HG03354 (cell line): ENCODE results near the gene DNAAF5.
"Not testable (repeated sequence)": the region's sequence is repeated elsewhere in the genome, so short reads cannot be mapped to it uniquely, and the experiment has no call there.

Experiments used
- ATAC-seq: cut with Tn5 transposase; IDR thresholded peaks from one replicate; pipeline ENCODE4 v1.9.1; 2021; ENCODE audit warnings: mild to moderate bottlenecking; ENCODE audit not compliant: unreplicated experiment, poor library complexity, severe bottlenecking

The DNAAF5 gene

GRCh38 chr7:727806-728460 lies 1.4 kb downstream of the DNAAF5 start:
- ATAC-seq = no peak

- ATAC-seq = no peak
Observed at GRCh38 chr7:728602-729001, 2.1 kb downstream of the DNAAF5 start.

DNA sequence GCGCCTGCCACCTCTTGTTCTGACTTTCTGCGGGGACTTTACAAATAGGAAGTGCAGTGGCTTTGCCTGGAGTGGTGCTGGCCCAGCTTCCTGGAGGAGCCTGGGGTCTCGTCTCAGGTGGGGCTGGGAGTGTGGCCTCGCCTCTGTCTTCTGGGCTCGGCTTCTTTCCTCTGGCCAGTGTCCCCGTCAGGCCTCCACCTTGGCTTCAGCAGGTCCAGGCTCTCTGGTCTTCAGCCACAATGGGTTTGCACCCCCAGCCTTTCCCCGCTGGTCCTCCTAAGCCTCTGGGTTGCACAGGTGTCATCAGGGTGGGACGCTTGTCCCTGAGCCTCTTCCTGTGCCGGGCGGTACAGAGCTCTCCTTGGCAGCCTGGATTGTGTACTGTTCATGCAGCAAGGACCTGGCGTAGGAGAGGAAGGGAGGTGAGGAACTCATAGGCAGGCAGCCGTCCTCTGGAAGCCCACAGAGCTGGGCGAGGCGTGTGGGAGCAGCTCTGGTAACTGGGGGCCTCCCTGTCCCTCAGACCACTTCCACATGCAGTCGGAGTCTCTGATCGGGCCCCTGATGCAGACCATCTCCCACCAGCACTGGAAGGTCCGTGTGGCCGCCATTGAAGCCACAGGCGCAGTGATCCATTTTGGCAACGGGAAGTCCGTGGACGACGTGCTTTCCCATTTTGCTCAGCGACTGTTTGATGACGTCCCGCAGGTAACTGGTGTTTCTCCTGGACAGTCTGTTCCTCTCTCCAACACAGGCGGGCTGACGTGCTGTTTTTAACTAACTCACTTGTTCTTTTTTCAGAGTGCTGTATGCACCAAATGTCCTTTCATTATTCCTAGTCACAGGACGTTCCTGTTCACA lies 2.9 kb downstream of the DNAAF5 start:
- ATAC-seq = no peak

DNA sequence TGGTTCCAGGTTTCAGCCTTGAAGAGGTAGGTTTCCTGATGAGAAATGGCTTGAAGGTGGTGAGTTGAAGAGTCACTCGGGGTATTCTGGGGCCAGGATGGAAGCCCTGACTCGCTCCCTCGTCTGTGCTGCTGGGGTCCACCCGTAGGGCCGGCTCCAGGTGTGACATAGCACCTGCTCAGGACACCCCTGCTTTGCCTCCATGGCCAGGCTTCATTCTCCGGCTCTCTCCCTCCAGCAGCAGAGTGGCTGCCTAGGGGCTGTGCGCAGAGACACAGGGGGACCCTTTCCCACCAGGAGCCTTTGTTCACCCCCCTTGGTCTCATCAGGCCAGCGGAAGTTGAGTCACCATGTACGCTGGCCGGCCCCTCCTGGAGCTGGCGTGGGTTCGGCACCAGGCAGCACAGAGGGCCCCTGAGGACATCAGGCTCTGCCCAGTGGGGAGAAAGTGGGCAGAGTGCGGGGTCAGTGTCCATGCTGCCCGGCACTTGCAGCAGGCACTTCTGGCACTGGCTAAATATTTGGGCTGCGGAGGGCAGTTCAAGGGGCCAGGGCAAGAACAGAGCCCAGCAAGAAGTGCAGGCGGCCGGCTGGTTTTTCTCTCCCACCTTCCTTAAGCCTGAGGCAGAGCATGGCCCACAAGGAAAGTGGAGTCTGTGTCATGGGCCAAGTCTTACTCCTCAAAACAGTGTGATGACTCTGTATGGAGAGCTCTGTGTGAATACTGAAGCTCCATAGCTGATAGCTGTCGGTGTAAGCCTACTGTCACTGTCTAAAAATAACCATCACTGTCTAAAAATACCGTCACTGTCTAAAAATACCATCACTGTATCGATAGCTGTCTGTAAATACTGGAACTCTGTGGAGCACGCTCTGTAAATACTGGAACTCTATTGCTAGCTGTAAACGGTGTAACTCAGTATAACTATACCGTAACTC lies 4.3 kb downstream of the DNAAF5 start:
- ATAC-seq = no peak

DNA sequence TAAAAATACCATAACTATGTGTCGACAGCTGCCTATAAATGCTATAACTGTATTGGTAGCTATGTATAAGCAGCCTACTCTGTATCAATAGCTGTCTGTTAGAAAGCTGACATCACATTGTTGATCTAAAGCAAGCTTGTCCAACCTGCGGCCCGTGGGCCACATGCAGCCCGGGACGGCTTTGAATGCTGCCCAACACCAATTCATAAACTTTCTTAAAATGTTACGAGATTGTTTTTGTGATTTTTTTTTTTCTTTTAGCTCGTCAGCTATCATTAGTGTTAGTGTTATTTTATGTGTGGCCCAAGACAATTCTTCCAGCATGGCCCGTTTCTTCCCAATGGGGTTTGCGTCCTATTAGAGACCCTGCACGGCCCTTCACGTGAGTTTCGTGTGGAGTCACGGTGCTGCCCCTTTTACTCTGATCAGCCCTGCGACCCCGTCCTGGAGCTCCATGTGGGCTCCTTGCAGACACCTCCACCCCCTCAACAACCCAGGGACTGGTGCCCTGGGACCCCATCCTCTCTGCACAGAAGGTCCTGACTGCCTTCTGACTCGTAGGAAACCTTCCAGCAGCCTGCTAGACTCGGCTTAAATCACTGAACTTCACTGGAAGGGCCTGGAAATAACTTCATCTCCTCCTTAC lies 5.1 kb downstream of the DNAAF5 start:
- ATAC-seq = no peak

GRCh38 chr7:732094-732541 lies 5.6 kb downstream of the DNAAF5 start:
- no peak for ATAC-seq

DNA sequence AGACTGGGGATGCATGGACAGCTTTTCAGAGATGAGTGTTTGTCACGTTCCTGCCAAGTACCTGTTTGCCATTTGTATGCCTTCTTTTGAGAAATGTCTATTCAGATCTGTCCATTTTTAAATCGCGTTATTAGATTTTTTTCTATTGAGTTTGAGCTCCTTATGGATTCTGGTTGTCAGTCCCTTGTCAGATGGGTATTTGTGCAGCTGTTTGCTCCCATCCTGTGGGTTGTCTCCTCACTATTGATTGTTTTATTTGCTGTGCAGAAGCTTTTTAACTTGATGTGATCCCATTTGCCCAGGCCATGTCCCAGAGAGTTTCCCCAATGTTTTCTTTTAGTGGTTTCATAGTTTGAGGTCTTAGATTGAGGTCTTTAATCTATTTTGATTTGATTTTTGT lies 6.1 kb downstream of the DNAAF5 start:
- ATAC-seq = no peak

DNA sequence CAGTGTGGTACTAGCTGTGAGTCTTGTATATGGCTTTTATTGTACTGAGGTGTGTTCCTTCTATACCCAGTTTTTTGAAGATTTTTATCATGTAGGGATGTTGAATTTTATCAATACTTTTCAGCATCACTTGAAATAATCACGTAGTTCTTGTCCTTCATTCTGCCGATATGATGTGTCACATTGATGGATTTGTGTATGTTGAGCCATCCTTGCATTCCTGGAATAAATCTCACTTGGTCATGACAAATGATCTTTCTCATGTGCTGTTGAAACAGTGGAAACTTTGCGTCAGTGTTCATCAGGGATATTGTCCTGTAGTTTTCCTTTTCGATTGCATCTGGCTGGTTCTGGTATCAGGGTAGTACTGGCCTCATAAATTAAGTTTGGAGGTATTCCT lies 7.7 kb downstream of the DNAAF5 start:
- ATAC-seq = no peak

- ATAC-seq = no peak
Observed at GRCh38 chr7:734808-735207, 8.3 kb downstream of the DNAAF5 start.

- ATAC-seq = no peak
Observed at GRCh38 chr7:738241-738640, 11.7 kb downstream of the DNAAF5 start.

DNA sequence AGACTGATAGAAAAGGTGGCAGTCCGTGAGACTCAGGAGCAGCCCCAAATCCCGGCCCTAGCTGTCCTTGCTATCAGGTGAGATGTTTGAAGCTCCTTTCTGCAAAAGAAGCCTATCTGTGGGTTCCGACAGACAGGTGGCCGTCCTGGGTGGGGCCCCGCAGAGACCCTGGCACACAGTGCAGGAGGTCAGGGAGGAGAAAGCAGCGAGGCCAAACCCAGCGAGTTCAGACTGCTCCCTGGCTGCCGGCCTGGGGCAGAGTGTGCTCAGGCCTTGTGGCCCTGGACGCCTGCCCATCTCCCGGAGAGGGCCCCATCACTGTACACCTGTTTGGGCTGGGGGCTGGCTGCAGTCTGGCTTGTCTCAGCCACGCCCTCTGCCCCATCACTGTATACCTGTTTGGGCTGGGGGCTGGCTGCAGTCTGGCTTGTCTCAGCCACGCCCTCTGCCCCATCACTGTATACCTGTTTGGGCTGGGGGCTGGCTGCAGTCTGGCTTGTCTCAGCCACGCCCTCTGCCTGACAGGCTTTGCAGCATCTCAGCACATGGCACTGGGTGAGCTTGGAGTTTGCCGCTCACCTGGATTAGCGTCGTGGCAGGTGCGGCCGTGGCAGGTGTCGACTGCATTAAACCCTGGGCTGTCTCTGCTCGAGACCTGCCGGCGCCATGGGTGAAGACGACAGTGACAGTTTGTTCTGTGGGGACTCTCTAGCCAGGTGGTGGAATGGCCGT lies 12.4 kb downstream of the DNAAF5 start:
- ATAC-seq = no peak

DNA sequence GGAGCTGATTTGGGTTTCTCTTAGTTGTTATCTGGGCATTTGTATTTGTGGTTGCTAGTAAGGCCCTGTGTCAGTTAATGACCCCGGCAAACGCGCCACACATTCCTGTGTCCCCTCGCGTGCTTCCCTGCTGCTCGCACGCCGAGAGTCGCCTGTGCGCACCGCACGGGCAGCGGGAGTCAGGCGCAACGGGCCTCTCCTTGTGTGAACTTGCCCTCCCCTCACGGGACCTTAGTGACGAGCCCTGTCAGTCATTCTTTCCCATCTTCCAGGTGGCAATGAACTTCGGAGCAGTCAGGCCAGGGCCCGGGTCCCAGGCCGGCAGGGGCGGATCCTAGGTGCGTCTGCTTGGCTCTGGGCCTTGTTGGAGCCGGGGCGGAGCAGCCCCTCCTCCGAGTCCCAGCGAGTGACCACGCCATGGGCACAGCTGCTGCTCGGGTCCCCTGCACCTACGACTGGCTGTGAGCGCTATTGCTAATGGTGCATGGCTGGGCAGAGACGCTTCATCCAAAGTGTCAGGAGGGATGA lies 13.0 kb downstream of the DNAAF5 start:
- ATAC-seq = no peak

DNA sequence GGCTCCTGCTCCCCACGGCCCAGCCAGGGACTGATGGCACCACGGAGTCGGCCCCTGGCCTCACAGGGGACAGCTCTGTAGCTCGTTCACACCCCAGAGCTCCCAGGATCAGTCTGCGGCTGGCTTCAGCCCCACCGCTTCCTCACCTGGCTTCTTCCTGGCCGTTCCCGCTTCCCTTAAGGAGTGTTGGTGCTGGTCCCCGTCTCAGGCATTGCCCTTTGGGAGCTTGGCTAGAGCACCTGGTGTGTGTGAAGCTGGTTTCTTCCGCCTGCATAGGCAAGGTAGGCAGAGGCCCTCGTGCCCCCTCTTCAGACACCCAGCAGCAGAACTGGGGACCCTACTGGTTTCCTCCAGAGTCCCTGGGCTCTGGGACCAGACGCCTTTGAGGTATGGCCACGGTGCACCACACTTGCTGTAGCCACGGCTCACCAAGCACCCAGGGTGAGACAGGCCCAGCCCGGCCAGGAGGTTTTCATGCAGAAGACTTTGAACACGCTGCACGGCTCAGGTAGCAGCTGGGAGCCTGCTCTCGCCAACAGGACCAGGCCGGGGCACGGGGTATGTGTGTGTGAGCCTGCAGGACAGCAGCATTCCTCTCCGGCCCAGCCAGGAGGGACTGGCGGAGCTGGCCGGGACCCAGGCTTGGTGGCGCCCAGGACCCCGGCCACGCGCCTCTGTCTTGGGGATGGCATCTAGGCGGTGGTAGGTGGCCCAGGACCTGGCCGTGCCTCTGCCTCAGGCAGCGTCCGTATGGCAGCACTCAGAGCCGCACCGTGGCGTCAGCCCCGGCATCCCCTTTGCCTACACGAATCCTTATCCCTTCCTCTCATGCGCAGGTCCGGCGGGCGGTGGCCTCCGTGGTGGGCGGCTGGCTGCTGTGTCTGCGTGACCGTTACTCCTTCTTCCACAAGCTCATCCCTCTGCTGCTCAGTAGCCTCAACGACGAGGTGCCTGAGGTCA lies 13.8 kb downstream of the DNAAF5 start:
- ATAC-seq = no peak

DNA sequence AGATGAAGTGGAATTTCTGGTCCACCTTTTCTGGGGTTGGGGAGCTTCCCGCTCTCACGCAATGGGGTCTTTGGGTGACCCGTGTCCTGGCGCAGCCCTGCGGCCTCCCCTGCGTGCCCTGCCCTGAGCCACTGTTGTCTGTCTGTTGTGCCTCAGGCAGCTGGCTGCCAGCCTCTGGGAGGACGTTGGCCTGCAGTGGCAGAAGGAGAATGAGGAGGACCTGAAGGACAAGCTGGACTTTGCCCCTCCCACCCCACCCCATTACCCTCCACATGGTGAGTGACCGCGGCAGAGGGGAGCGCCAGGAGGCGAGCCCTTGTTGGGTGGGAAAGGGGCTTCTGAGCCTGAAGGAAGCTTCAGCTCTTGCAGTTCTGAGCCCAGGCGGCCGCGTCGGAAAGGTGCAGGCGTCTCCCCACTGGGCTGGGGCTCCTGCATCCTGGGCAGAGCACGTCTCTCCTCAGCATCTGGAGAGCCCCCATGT lies 14.7 kb downstream of the DNAAF5 start:
- ATAC-seq = no peak

- ATAC-seq = no peak
Observed at GRCh38 chr7:741850-742249, 15.4 kb downstream of the DNAAF5 start.

GRCh38 chr7:742791-743190 lies 16.3 kb downstream of the DNAAF5 start:
- ATAC-seq = no peak

DNA sequence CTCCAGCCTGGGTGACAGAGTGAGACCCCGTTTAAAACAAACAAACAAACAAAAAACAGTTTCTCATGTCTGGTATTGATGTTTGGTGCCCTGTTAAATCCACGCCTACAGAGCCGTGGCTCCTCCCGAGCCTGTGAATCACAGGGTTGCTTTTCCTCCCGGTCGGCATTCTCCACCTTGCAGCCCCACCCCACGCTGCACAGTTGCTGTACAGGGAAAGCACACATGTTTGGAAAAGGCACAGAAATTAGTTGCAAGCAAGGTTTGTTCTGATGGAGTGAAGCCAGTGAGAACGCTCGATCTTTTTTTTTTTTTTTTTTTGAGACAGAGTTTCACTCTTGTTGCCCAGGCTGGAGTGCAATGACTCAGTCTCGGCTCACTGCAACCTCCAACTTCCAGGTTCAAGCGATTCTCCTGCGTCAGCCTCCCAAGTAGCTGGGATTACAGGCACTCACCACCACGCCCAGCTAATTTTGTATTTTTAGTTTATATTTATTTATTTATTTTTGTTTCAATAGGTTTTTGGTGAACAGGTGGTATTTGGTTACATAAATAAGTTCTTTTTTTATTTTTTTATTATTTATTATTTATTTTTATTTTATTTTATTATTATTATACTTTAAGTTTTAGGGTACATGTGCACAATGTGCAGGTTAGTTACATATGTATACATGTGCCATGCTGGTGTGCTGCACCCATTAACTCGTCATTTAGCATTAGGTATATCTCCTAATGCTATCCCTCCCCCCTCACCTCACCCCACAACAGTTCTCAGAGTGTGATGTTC lies 17.0 kb downstream of the DNAAF5 start:
- ATAC-seq = not testable (repeated sequence)
